Tibial nerve (tissue), 4 donors: ENCODE data around the gene ATP2A3.

ENCODE experiments used
- CTCF ChIP-seq, 5 experiments: fragments of 200-600 bp in 3 of 5; fragments of 450-650 bp in 2 of 5; sonication (generic) in 3 of 5; IDR thresholded peaks; one replicate each; pipeline ENCODE4 v1.5.1; 2016 to 2019; ENCODE audit warnings: antibody characterized with exemption in 5 of 5, mild to moderate bottlenecking in 3 of 5, moderate library complexity in 2 of 5
- EP300 ChIP-seq, 2 donors: sonication (generic); formaldehyde crosslinking; IDR thresholded peaks; one replicate each; pipeline ENCODE4 v1.6.1; 2017; ENCODE audit warnings: antibody characterized with exemption in 2 of 2, mild to moderate bottlenecking in 1 of 2
- POLR2A ChIP-seq, 2 donors: fragments of 450-650 bp; IDR thresholded peaks; one replicate each; pipeline ENCODE4 v1.6.1; 2017; ENCODE audit warnings: antibody characterized with exemption in 2 of 2, mild to moderate bottlenecking in 2 of 2, moderate library complexity in 2 of 2

GRCh38 chr17:3917391-3917931, 46.8 kb downstream of the ATP2A3 start:
- no peak for TF ChIP-seq CTCF (IDR thresholded peaks at IDR 0.05)
- TF ChIP-seq POLR2A (IDR thresholded peaks at IDR 0.05), result no peak
- TF ChIP-seq EP300 (IDR thresholded peaks at IDR 0.05), result no peak
